Measurements from ENCODE around the gene VCP. TPM values are rescaled to one million over a fixed set of nuclear protein-coding genes. Genes with fewer than 3 reads are reported as not detected.

Gene VCP
- total RNA-seq, 1 experiment from 2014 or later = 208 TPM

DNA sequence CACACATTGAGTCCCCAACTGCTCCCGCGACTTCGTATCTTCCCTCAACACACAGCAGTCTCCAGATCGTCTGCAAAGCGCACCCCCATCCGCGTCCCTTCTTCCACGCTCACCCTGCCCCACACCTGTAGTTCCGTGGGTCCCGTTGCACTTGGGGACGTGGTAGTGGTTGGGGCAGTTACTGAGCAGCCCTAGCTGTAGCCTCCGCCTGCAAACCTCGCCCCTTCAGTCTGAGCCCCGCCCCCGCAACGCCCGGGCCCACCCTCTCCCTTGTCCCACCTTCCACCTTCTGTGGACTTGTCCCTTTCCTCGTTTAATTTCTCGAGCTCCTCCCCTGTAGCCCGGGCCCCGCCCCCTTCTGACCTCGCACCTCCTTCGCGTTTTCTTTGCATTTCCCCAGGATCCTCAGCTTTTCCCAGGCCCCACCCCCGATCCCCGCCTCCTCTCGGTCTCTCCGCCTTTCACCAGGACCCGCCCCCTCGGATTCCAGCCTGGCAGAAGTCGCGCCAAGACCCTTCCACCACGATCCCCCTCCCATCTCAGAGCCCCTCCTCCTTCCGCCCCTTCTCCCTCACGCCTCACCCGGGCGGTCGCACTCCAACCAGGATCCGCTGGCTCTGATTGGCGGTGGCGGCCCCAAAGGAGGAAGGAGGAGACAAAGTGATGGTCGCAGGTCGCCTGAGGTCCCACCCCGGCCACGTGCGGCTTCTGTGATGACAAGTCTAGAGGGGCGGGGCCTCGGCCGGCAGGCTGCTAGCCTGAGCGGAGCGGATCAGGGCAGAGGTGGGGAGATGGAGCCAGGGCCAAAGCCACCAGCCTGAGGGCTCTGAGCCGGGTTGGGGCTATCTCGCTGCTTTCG lies 43.5 kb upstream of the VCP start, which contains the start of gene ATOSB:
TSS of gene ATOSB (minus strand) at position 183 of the 859 bp plus-strand sequence. CDS start 7,588 bp downstream, outside the sequence.
- TF ChIP-seq, protein P1, sequence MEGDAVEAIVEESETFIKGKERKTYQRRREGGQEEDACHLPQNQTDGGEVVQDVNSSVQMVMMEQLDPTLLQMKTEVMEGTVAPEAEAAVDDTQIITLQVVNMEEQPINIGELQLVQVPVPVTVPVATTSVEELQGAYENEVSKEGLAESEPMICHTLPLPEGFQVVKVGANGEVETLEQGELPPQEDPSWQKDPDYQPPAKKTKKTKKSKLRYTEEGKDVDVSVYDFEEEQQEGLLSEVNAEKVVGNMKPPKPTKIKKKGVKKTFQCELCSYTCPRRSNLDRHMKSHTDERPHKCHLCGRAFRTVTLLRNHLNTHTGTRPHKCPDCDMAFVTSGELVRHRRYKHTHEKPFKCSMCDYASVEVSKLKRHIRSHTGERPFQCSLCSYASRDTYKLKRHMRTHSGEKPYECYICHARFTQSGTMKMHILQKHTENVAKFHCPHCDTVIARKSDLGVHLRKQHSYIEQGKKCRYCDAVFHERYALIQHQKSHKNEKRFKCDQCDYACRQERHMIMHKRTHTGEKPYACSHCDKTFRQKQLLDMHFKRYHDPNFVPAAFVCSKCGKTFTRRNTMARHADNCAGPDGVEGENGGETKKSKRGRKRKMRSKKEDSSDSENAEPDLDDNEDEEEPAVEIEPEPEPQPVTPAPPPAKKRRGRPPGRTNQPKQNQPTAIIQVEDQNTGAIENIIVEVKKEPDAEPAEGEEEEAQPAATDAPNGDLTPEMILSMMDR (IDR thresholded peaks at IDR 0.05; ENCODE audit: unreplicated experiment) = no peak
- intact Hi-C loops (cut with micrococcal nuclease; ENCODE audit: unreplicated experiment) = loop anchor here (1.0 kb wide), 2 partner anchors 142 to 361 kb away; no protein-coding TSS in a partner anchor
- H3K36me3 Mint-ChIP-seq (ENCODE audit: insufficient read depth, unreplicated experiment) = peaks cover 52% of the 10 kb centered on the region
- CTCF ChIA-PET = interaction anchor here (0.8 to 2.4 kb wide), 6 partner anchors 12 to 357 kb away, joined by 3 to 34 read pairs (median 4); partner anchors contain the start of genes STOML2 and UNC13B
- BruUV-seq (replicated peaks) = no TSS peak
- H3K27me3 Mint-ChIP-seq (ENCODE audit: unreplicated experiment) = no peaks in the 10 kb centered on the region
- H3K9me3 Mint-ChIP-seq (ENCODE audit: low read depth, unreplicated experiment) = peaks cover 2% of the 10 kb centered on the region
- peak; percentile 95 for DNase-seq
- H3K4me1 Mint-ChIP-seq (ENCODE audit: low read depth, unreplicated experiment) = peaks cover 30% of the 10 kb centered on the region
- peak within 1 kb of the TSS; percentile 61 for H3K27ac Mint-ChIP-seq (ENCODE audit: unreplicated experiment)
- peak within 1 kb of the TSS; percentile 89 for H3K4me3 Mint-ChIP-seq (ENCODE audit: low read depth, unreplicated experiment)

DNA sequence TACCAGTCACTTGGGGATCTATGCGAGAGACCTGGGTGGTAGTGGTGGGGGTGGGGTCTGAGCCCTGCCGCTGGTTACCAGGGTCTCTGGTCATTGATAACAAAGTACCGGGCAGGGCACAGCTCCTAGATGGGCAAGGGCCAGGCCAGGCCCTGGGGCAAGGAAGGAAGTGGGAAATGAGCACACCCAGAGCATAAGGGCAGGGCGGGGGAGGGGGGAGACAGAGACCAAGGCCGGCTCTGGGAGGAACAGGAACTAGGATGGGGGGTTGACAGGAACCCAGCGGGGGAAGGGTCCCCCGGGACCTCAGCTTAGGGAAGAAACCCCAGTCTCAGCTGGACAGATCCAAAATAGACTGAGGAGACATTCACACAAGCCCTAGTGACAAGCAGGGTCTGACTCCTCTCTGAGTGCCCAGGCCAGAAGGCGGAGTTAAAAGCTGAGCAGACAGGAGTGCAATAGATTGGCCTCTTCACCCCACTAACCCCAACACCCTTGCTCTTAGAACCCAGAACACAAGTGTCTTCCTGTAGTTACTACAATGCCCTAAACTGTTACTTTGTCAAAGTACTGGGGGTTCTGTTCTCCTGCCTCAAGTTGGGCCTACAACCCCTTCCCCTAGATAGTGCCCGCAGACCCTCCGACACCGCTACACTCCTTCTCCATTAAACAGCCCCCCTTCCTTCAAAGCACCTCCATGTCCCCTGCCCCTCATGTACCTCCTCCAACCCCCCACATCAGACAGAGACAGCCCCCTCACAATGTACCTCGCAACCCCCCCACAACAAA lies 42.6 kb upstream of the VCP start:
- peak; percentile 18 for DNase-seq
- Mint-ChIP-seq H3K4me1 (ENCODE audit: low read depth, unreplicated experiment) (peaks cover 35% of the 10 kb centered on the region), H3K36me3 (ENCODE audit: insufficient read depth, unreplicated experiment) (peaks cover 58% of the 10 kb centered on the region), H3K27ac (ENCODE audit: unreplicated experiment) (peak overlapping the region; percentile 61), H3K27me3 (ENCODE audit: unreplicated experiment) (no peaks in the 10 kb centered on the region), H3K4me3 (ENCODE audit: low read depth, unreplicated experiment) (peak overlapping the region; percentile 89), H3K9me3 (ENCODE audit: low read depth, unreplicated experiment) (peaks cover 2% of the 10 kb centered on the region)
- intact Hi-C loops (cut with micrococcal nuclease; ENCODE audit: unreplicated experiment) = loop anchor here (5.0 kb wide), 1 partner anchor 307 kb away; no protein-coding TSS in a partner anchor
- CTCF ChIA-PET = interaction anchor here (0.8 to 2.4 kb wide), 5 partner anchors 11 to 358 kb away, joined by 3 to 34 read pairs (median 3); partner anchors contain the start of genes STOML2 and UNC13B
- TF ChIP-seq, protein P1 (IDR thresholded peaks at IDR 0.05; ENCODE audit: unreplicated experiment) = no peak
- TSS peak; percentile 40 for BruUV-seq (replicated peaks)

DNA sequence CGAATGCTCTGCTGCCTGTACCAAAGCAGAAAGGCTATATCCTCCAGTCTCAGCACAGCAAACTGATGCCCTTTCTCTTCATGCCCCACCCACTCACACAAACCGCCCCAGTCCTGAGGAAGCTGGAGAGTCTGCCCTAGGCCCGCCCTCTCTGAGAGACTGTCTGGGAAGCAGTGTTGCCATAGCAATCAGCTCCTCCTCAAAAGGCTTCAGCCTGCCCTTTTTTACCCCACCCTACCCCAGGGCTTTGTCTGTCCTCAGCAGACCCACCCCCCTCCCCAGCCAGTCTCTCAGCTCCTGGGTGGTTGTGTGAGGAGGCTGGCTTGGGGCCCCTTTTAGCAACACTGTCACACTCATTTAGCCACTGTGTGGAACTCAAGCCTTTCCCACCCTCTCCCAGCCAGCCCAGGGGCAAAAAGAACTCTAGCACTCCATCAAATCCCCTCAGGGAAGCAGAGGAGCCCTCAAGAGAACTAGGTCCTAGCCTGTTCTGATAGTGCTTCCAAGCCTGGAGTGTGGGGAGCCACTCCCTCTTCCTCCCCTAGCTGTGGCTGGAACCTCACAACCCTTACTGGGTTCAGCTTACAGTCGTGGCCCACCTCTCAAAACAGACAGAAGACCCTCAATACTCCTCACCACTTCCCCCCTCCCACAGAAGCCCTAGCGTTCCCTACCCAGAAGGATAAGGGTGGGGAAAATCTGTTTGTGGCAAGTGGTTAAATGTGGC lies 41.9 kb upstream of the VCP start:
- Mint-ChIP-seq H3K36me3 (ENCODE audit: insufficient read depth, unreplicated experiment) (peaks cover 64% of the 10 kb centered on the region), H3K9me3 (ENCODE audit: low read depth, unreplicated experiment) (peaks cover 2% of the 10 kb centered on the region), H3K27ac (ENCODE audit: unreplicated experiment) (peak overlapping the region; percentile 61), H3K4me1 (ENCODE audit: low read depth, unreplicated experiment) (peaks cover 43% of the 10 kb centered on the region), H3K4me3 (ENCODE audit: low read depth, unreplicated experiment) (peak overlapping the region; percentile 89), H3K27me3 (ENCODE audit: unreplicated experiment) (no peaks in the 10 kb centered on the region)
- BruUV-seq (replicated peaks) = no TSS peak
- peak; percentile 69 for DNase-seq
- intact Hi-C loops (cut with micrococcal nuclease; ENCODE audit: unreplicated experiment) = loop anchor here (5.0 kb wide), 1 partner anchor 308 kb away; no protein-coding TSS in a partner anchor
- TF ChIP-seq, protein P1 (IDR thresholded peaks at IDR 0.05; ENCODE audit: unreplicated experiment) = no peak
- CTCF ChIA-PET = interaction anchor here (1.2 to 1.3 kb wide), 2 partner anchors 47 to 439 kb away, joined by 3 to 4 read pairs; partner anchors contain the start of gene UNC13B

Measured in Calu3 (cell line).